Cerebellar cortex (tissue), 1 donor: ENCODE results near the gene BCR.

ENCODE experiments used
- DNase-seq: peaks from one replicate; pipeline ENCODE4 v3.0.0-alpha.2; 2015; ENCODE audit warnings: low spot score

Gene BCR

GRCh38 chr22:23277583-23278295 is 97.4 kb downstream of the BCR start:
- DNase-seq = no peak

- DNase-seq = no peak
Measured at GRCh38 chr22:23278883-23279675, 98.8 kb downstream of the BCR start.

GRCh38 chr22:23279781-23280180 is 99.5 kb downstream of the BCR start:
- DNase-seq = no peak

- DNase-seq = no peak
Measured at GRCh38 chr22:23280356-23281052, 100.2 kb downstream of the BCR start.

- no peak for DNase-seq
Measured at GRCh38 chr22:23281053-23281405, 100.7 kb downstream of the BCR start.

GRCh38 chr22:23281406-23282088 is 101.2 kb downstream of the BCR start:
- peak; percentile 86 for DNase-seq

- DNase-seq = peak; percentile 66
Measured at GRCh38 chr22:23282089-23282501, 101.8 kb downstream of the BCR start.

GRCh38 chr22:23282516-23282915 is 102.2 kb downstream of the BCR start:
- DNase-seq = peak; percentile 58

- no peak for DNase-seq
Measured at GRCh38 chr22:23282986-23283385, 102.7 kb downstream of the BCR start.

GRCh38 chr22:23283591-23284503 is 103.5 kb downstream of the BCR start:
- DNase-seq = no peak

GRCh38 chr22:23284504-23285033 is 104.3 kb downstream of the BCR start:
- DNase-seq = peak; percentile 36

- no peak for DNase-seq
Measured at GRCh38 chr22:23285236-23285635, 104.9 kb downstream of the BCR start.

- no peak for DNase-seq
Measured at GRCh38 chr22:23285734-23286133, 105.4 kb downstream of the BCR start.

- no peak for DNase-seq
Measured at GRCh38 chr22:23286296-23286695, 106.0 kb downstream of the BCR start.

GRCh38 chr22:23287136-23288095 is 107.1 kb downstream of the BCR start:
- no peak for DNase-seq

GRCh38 chr22:23288301-23289129 is 108.2 kb downstream of the BCR start:
- no peak for DNase-seq

- no peak for DNase-seq
Measured at GRCh38 chr22:23289130-23289503, 108.8 kb downstream of the BCR start.

- DNase-seq = peak; percentile 92
Measured at GRCh38 chr22:23289851-23290724, 109.8 kb downstream of the BCR start.
